Adrenal gland (tissue), 5 donors: Measurements from ENCODE around the gene ARHGAP26.

Source experiments
- CTCF ChIP-seq, 6 experiments: fragments of 450-650 bp in 4 of 6; fragments of 200-600 bp in 2 of 6; sonication (generic) in 1 of 6; IDR thresholded peaks; 1 replicate in 5 of 6; 2 replicates in 1 of 6; pipeline versions ENCODE4 v1.5.1 to v1.8.0; 2016 to 2021; ENCODE audit warnings: antibody characterized with exemption in 6 of 6, mild to moderate bottlenecking in 2 of 6, moderate library complexity in 1 of 6
- POLR2A ChIP-seq, 2 donors: fragments of 450-650 bp; IDR thresholded peaks; one replicate each; pipeline ENCODE4 v1.6.1; 2017; ENCODE audit warnings: antibody characterized with exemption in 2 of 2, mild to moderate bottlenecking in 2 of 2, moderate library complexity in 1 of 2
- donor health status: DM: no; HTN: no; CAD: no.

GRCh38 chr5:142756576-142756975, 13.6 kb upstream of the ARHGAP26 start:
- no peak for TF ChIP-seq CTCF (IDR thresholded peaks at IDR 0.05)
- no peak for TF ChIP-seq POLR2A (IDR thresholded peaks at IDR 0.05)
